ENCODE measurements around the gene ZP1. TPM values are rescaled to one million over a fixed set of nuclear protein-coding genes. Genes with fewer than 3 reads are reported as not detected.

The ZP1 gene
- total and polyA plus RNA-seq, 10 of the 15 experiments (the other 5 are each of a cell fraction or from before 2014, with no cell fraction given): not detected

GRCh38 chr11:60870276-60870675 lies 2.9 kb downstream of the ZP1 start:
- H3K9me3 ChIP-seq (replicated peaks; ENCODE audit: control insufficient read depth, insufficient read depth, low read length): no peaks in the 10 kb centered on the region
- H3K4me3 ChIP-seq: no peak overlapping the region
- intact Hi-C loops (cut with micrococcal nuclease; ENCODE audit: unreplicated experiment) (no loop called here), in situ Hi-C loops (cut with MboI) (no loop called here)
- H3K27me3 ChIP-seq (replicated peaks in 1 of 2; ENCODE audit: control insufficient read depth in 2 of 2, insufficient read depth in 2 of 2, low read length in 1 of 2): no peaks in the 10 kb centered on the region
- CTCF ChIA-PET: interaction anchor here (0.7 to 1.0 kb wide), 2 partner anchors 14 to 260 kb away, joined by 3 read pairs; no protein-coding TSS in a partner anchor
- H3K4me2 ChIP-seq (ENCODE audit: control insufficient read depth, insufficient read depth): no peak overlapping the region
- no peaks in the 10 kb centered on the region for H3K79me2 ChIP-seq (ENCODE audit: control insufficient read depth, insufficient read depth, low read length)
- SMC1A ChIA-PET (ENCODE audit: uncharacterized antibody, unreplicated experiment): interaction anchor here (1.2 kb wide), 1 partner anchor 17 kb away, joined by 4 read pairs; no protein-coding TSS in a partner anchor
- no peak for DNase-seq (ENCODE audit: low read depth, low spot score)
- no peak overlapping the region for H2AFZ ChIP-seq (ENCODE audit: control insufficient read depth, low read depth, low read length)
- POLR2A ChIA-PET: no interaction called here
- 31% methylated on average over 3 of the region's 3 CpGs for WGBS (ENCODE audit: insufficient coverage, insufficient replicate concordance, low lambda C conversion rate, missing lambda C conversion rate)
- H3K4me1 ChIP-seq (ENCODE audit: control insufficient read depth, insufficient read depth, low read length): no peaks in the 10 kb centered on the region
- H4K20me1 ChIP-seq (ENCODE audit: control insufficient read depth, insufficient read depth): no peaks in the 10 kb centered on the region
- no peak for ATAC-seq
- H3K36me3 ChIP-seq (ENCODE audit: control insufficient read depth in 2 of 2, insufficient read depth in 2 of 2, low read length in 1 of 2): no peaks in the 10 kb centered on the region; a peak in 2 of 4 replicates
- no peak overlapping the region for H3K9ac ChIP-seq (ENCODE audit: control insufficient read depth, insufficient read depth, low read length)
- RAD21 ChIA-PET (ENCODE audit: unreplicated experiment): no interaction called here
- TF ChIP-seq SUPT20H (IDR thresholded peaks at IDR 0.05; ENCODE audit: borderline replicate concordance, control insufficient read depth, low read depth, low read length) (no peak), BMI1 (IDR thresholded peaks at IDR 0.05; ENCODE audit: borderline replicate concordance) (peak; percentile 37; the same call in 1 of the 2 replicates)
- no peak for FAIRE-seq
- BruUV-seq (replicated peaks): no TSS peak
- no peak overlapping the region for H3K27ac ChIP-seq (ENCODE audit: control insufficient read depth, insufficient read depth)

DNA sequence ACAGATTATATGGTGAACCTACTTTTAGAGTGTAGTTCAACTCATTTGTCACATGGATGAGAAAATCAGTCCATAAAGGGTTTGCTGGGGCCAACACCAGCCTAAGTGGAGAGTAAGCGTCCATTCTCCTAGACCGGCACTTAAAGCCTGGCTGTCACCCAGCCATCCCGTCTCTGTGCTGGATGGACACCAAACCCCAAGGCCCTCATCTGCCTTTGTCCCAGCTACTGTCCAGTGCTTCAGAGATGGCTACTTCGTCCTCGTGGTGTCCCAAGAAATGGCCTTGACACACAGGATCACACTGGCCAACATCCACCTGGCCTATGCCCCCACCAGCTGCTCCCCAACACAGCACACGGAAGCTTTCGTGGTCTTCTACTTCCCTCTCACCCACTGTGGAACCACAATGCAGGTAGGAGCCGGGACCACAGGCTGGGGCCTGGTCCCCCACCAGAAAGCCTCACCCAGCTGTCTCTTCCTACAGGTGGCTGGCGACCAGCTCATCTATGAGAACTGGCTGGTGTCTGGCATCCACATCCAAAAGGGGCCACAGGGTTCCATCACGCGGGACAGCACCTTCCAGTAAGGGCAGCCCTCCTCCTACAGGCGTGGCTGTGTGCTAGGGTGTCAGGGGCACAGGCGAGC lies 3.5 kb downstream of the ZP1 start:
- RAD21 ChIA-PET (ENCODE audit: unreplicated experiment): interaction anchor here (1.0 kb wide), 1 partner anchor 40 kb away, joined by 3 read pairs; no protein-coding TSS in a partner anchor
- H3K4me1 ChIP-seq (ENCODE audit: control insufficient read depth, insufficient read depth, low read length): no peaks in the 10 kb centered on the region
- intact Hi-C loops (cut with micrococcal nuclease; ENCODE audit: unreplicated experiment): no loop called here
- SMC1A ChIA-PET (ENCODE audit: uncharacterized antibody, unreplicated experiment): no interaction called here
- H3K4me3 ChIP-seq: no peak overlapping the region
- H4K20me1 ChIP-seq (ENCODE audit: control insufficient read depth, insufficient read depth): no peaks in the 10 kb centered on the region
- no peaks in the 10 kb centered on the region for H3K9me3 ChIP-seq (replicated peaks; ENCODE audit: control insufficient read depth, insufficient read depth, low read length)
- no peak overlapping the region for H3K4me2 ChIP-seq (ENCODE audit: control insufficient read depth, insufficient read depth)
- POLR2A ChIA-PET: no interaction called here
- no TSS peak for BruUV-seq (replicated peaks)
- CTCF ChIA-PET: interaction anchor here (0.6 to 1.0 kb wide), 3 partner anchors 14 to 1372 kb away, joined by 3 read pairs; no protein-coding TSS in a partner anchor
- H3K36me3 ChIP-seq (ENCODE audit: control insufficient read depth in 2 of 2, insufficient read depth in 2 of 2, low read length in 1 of 2): no peaks in the 10 kb centered on the region; a peak in 2 of 4 replicates
- no peak for ATAC-seq
- H3K27ac ChIP-seq (ENCODE audit: control insufficient read depth, insufficient read depth): no peak overlapping the region
- in situ Hi-C loops (cut with MboI): no loop called here
- FAIRE-seq: no peak
- no peak overlapping the region for H3K9ac ChIP-seq (ENCODE audit: control insufficient read depth, insufficient read depth, low read length)
- no peaks in the 10 kb centered on the region for H3K79me2 ChIP-seq (ENCODE audit: control insufficient read depth, insufficient read depth, low read length)
- no peak for DNase-seq (ENCODE audit: low read depth, low spot score)
- no peak overlapping the region for H2AFZ ChIP-seq (ENCODE audit: control insufficient read depth, low read depth, low read length)
- H3K27me3 ChIP-seq (replicated peaks in 1 of 2; ENCODE audit: control insufficient read depth in 2 of 2, insufficient read depth in 2 of 2, low read length in 1 of 2): no peaks in the 10 kb centered on the region
- WGBS (ENCODE audit: insufficient coverage, insufficient replicate concordance, low lambda C conversion rate, missing lambda C conversion rate): 43% methylated on average over 13 of the region's 13 CpGs
- TF ChIP-seq IKZF1 (conservative IDR thresholded peaks at IDR 0.05) (no peak), ZNF384 (IDR thresholded peaks at IDR 0.05; ENCODE audit: borderline replicate concordance, low read depth, low read length) (no peak), RB1 (IDR thresholded peaks at IDR 0.05; ENCODE audit: borderline replicate concordance) (no peak), BHLHE40 (IDR thresholded peaks at IDR 0.05; ENCODE audit: borderline replicate concordance in 1 of 2, low read depth in 2 of 2, low read length in 1 of 2) (no peak), BACH1 (IDR thresholded peaks at IDR 0.05; ENCODE audit: borderline replicate concordance) (no peak), NFXL1 (IDR thresholded peaks at IDR 0.05; ENCODE audit: borderline replicate concordance) (no peak), WRNIP1 (IDR thresholded peaks at IDR 0.05; ENCODE audit: borderline replicate concordance, low read depth, low read length) (no peak), KLF5 (IDR thresholded peaks at IDR 0.05; ENCODE audit: partially characterized antibody) (no peak), KDM1A (IDR thresholded peaks at IDR 0.05; ENCODE audit: borderline replicate concordance) (no peak), SUPT20H (IDR thresholded peaks at IDR 0.05; ENCODE audit: borderline replicate concordance, control insufficient read depth, low read depth, low read length) (no peak), POLR2AphosphoS5 (IDR thresholded peaks at IDR 0.05; ENCODE audit: low read length) (no peak)
- TF ChIP-seq, protein P1, sequence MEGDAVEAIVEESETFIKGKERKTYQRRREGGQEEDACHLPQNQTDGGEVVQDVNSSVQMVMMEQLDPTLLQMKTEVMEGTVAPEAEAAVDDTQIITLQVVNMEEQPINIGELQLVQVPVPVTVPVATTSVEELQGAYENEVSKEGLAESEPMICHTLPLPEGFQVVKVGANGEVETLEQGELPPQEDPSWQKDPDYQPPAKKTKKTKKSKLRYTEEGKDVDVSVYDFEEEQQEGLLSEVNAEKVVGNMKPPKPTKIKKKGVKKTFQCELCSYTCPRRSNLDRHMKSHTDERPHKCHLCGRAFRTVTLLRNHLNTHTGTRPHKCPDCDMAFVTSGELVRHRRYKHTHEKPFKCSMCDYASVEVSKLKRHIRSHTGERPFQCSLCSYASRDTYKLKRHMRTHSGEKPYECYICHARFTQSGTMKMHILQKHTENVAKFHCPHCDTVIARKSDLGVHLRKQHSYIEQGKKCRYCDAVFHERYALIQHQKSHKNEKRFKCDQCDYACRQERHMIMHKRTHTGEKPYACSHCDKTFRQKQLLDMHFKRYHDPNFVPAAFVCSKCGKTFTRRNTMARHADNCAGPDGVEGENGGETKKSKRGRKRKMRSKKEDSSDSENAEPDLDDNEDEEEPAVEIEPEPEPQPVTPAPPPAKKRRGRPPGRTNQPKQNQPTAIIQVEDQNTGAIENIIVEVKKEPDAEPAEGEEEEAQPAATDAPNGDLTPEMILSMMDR (IDR thresholded peaks at IDR 0.05 in 2 of 3, conservative IDR thresholded peaks at IDR 0.05 in 1 of 3; ENCODE audit: control insufficient read depth in 2 of 3, extremely low read depth in 1 of 3, insufficient read depth in 1 of 3, low read depth in 3 of 3, low read length in 3 of 3): no peak
